Neuronal stem cell (in vitro differentiated cells): ENCODE data around the gene TCAP.

Experiments
- DNase-seq: peaks from one replicate; pipeline ENCODE4 v3.0.0-alpha.2; 2013; ENCODE audit warnings: low spot score
- H2AFZ ChIP-seq: one replicate; pipeline ENCODE4 v1.6.1; 2013; ENCODE audit warnings: mild to moderate bottlenecking, low read length, inconsistent platforms
- H2AK5ac ChIP-seq: 2 replicates; pipeline ENCODE4 v1.6.1; 2013; ENCODE audit warnings: low read depth, mild to moderate bottlenecking, inconsistent platforms, low read length, moderate library complexity, mixed read lengths
- H2BK120ac ChIP-seq: 2 replicates; pipeline ENCODE4 v1.6.1; 2013; ENCODE audit warnings: low read depth, mild to moderate bottlenecking, inconsistent platforms, low read length, moderate library complexity, mixed read lengths
- H2BK12ac ChIP-seq: one replicate; pipeline ENCODE4 v1.6.1; 2013; ENCODE audit warnings: low read length, inconsistent platforms
- H2BK15ac ChIP-seq: 2 replicates; pipeline ENCODE4 v1.6.1; 2013; ENCODE audit warnings: mild to moderate bottlenecking, low read length, inconsistent platforms, mixed read lengths
- H2BK5ac ChIP-seq: one replicate; pipeline ENCODE4 v1.6.1; 2013; ENCODE audit warnings: inconsistent platforms, mild to moderate bottlenecking, low read length, moderate library complexity
- H3K14ac ChIP-seq: one replicate; pipeline ENCODE4 v1.6.1; 2013; ENCODE audit warnings: low read length, inconsistent platforms
- H3K18ac ChIP-seq: 2 replicates; pipeline ENCODE4 v1.6.1; 2013; ENCODE audit warnings: low read length, inconsistent platforms
- H3K23ac ChIP-seq: 2 replicates; pipeline ENCODE4 v1.6.1; 2013; ENCODE audit warnings: low read depth, mild to moderate bottlenecking, mixed read lengths, low read length, inconsistent platforms; ENCODE audit not compliant: poor library complexity
- H3K27ac ChIP-seq: replicated peaks from 3 replicates; pipeline ENCODE4 v1.5.1; 2013; ENCODE audit warnings: low read length, inconsistent platforms
- H3K27me3 ChIP-seq, 3 experiments: 2 replicates each; pipeline ENCODE4 v1.6.1; 2013; ENCODE audit warnings: low read length in 3 of 3, mild to moderate bottlenecking in 2 of 3, inconsistent platforms in 1 of 3, low read depth in 1 of 3, mixed read lengths in 1 of 3, moderate library complexity in 1 of 3; ENCODE audit not compliant: control insufficient read depth in 3 of 3, insufficient read depth in 3 of 3
- H3K36me3 ChIP-seq, 2 donors: replicated peaks in 1 of 2; 2 replicates each; pipeline ENCODE4 v1.6.1; 2013; ENCODE audit warnings: low read length in 2 of 2; ENCODE audit not compliant: control insufficient read depth in 2 of 2, insufficient read depth in 2 of 2
- H3K4ac ChIP-seq: 2 replicates; pipeline ENCODE4 v1.6.1; 2013; ENCODE audit warnings: inconsistent platforms, mild to moderate bottlenecking, low read length, moderate library complexity
- H3K4me1 ChIP-seq, 2 donors: 1 replicate in 1 of 2; 2 replicates in 1 of 2; pipeline ENCODE4 v1.6.1; 2013; ENCODE audit warnings: low read length in 2 of 2, low read depth in 1 of 2; ENCODE audit not compliant: control insufficient read depth in 2 of 2, insufficient read depth in 1 of 2
- H3K4me2 ChIP-seq: one replicate; pipeline ENCODE4 v1.6.1; 2013; ENCODE audit warnings: mild to moderate bottlenecking, low read length, inconsistent platforms; ENCODE audit not compliant: insufficient read depth, poor library complexity, severe bottlenecking
- H3K4me3 ChIP-seq, 2 donors: 2 replicates each; pipeline ENCODE4 v1.5.1; 2013; ENCODE audit warnings: low read length in 2 of 2, mild to moderate bottlenecking in 2 of 2, inconsistent platforms in 1 of 2, moderate library complexity in 1 of 2
- H3K79me1 ChIP-seq: one replicate; pipeline ENCODE4 v1.6.1; 2013; ENCODE audit warnings: low read depth, mild to moderate bottlenecking, inconsistent platforms, low read length, moderate library complexity
- H3K9ac ChIP-seq: one replicate; pipeline ENCODE4 v1.6.1; 2013; ENCODE audit warnings: mild to moderate bottlenecking, low read depth, low read length, inconsistent platforms; ENCODE audit not compliant: poor library complexity
- H3K9me3 ChIP-seq, 2 donors: replicated peaks in 1 of 2; 2 replicates each; pipeline versions ENCODE3 to v1.6.1; 2013; ENCODE audit warnings: low read length in 2 of 2, mild to moderate bottlenecking in 2 of 2, inconsistent platforms in 1 of 2, low read depth in 1 of 2, mixed read lengths in 1 of 2, moderate library complexity in 1 of 2; ENCODE audit not compliant: control insufficient read depth in 2 of 2, insufficient read depth in 1 of 2
- H4K8ac ChIP-seq: one replicate; pipeline ENCODE4 v1.6.1; 2013; ENCODE audit warnings: low read depth, mild to moderate bottlenecking, inconsistent platforms, low read length, moderate library complexity
- H4K91ac ChIP-seq: one replicate; pipeline ENCODE4 v1.6.1; 2013; ENCODE audit warnings: low read length, low read depth, mild to moderate bottlenecking, inconsistent platforms; ENCODE audit not compliant: poor library complexity
- WGBS, 2 donors: extraction: QIAGEN DNeasy Blood & Tissue Kit; methylation state at CpG; one replicate each; pipeline ENCODE4 v1.1.7; 2013; ENCODE audit warnings: missing lambda C conversion rate in 2 of 2, mixed read lengths in 1 of 2; ENCODE audit not compliant: insufficient read length in 2 of 2, insufficient replicate concordance in 1 of 2; ENCODE audit errors: extremely low coverage in 2 of 2; 5-methylcytosine and 5-hydroxymethylcytosine counted together

TCAP gene

GRCh38 chr17:39674702-39675389 is 9.7 kb downstream of the TCAP start:
- H4K91ac ChIP-seq, result no peak overlapping the region

GRCh38 chr17:39675390-39676082 is 10.4 kb downstream of the TCAP start:
- H3K27me3 ChIP-seq, result peaks cover 0 to 3% (median 1%) of the 10 kb centered on the region in 3 experiments
- H2BK5ac ChIP-seq, result peak overlapping the region; percentile 71
- H2AFZ ChIP-seq, result no peak overlapping the region
- WGBS, 2 donors, result no CpG with 5 or more reads among the region's 10 CpGs
- no peak overlapping the region for H3K18ac ChIP-seq
- no peak overlapping the region for H4K91ac ChIP-seq
- no peak overlapping the region for H2BK120ac ChIP-seq
- H3K9ac ChIP-seq, result no peak overlapping the region
- no peak overlapping the region for H3K4me2 ChIP-seq
- H3K9me3 ChIP-seq, result no peaks in the 10 kb centered on the region
- no peak for DNase-seq
- H3K4ac ChIP-seq, result no peak overlapping the region
- no peak overlapping the region for H2AK5ac ChIP-seq
- no peak overlapping the region for H3K27ac ChIP-seq
- peaks cover 4 to 8% of the 10 kb centered on the region in 2 donors for H3K36me3 ChIP-seq
- no peak overlapping the region for H3K4me3 ChIP-seq
- H3K79me1 ChIP-seq, result no peaks in the 10 kb centered on the region
- no peak overlapping the region for H2BK15ac ChIP-seq
- no peaks in the 10 kb centered on the region for H3K4me1 ChIP-seq
- H3K14ac ChIP-seq, result no peak overlapping the region
- H4K8ac ChIP-seq, result no peak overlapping the region
- no peak overlapping the region for H3K23ac ChIP-seq
- H2BK12ac ChIP-seq, result no peak overlapping the region

More at GRCh38 chr17:39674702-39675389, 9.7 kb downstream of the TCAP start:
- Histone ChIP-seq H2BK5ac (no peak overlapping the region), H4K8ac (no peak overlapping the region), H3K23ac (no peak overlapping the region), H3K4me2 (no peak overlapping the region), H3K9ac (no peak overlapping the region), H3K18ac (no peak overlapping the region), H3K14ac (no peak overlapping the region), H3K79me1 (no peaks in the 10 kb centered on the region), H2AFZ (no peak overlapping the region), H3K4me1 (no peaks in the 10 kb centered on the region), H3K36me3 (peaks cover 4 to 8% of the 10 kb centered on the region in 2 donors), H3K9me3 (no peaks in the 10 kb centered on the region), H3K27ac (no peak overlapping the region), H3K4me3 (no peak overlapping the region), H2BK120ac (no peak overlapping the region), H3K27me3 (peaks cover 0 to 8% (median 7%) of the 10 kb centered on the region in 3 experiments), H2AK5ac (peak overlapping the region; percentile 23), H2BK12ac (no peak overlapping the region), H2BK15ac (no peak overlapping the region), H3K4ac (no peak overlapping the region)
- no peak for DNase-seq
- no CpG with 5 or more reads among the region's 11 CpGs for WGBS, 2 donors

GRCh38 chr17:39676198-39676819 is 11.2 kb downstream of the TCAP start:
- Histone ChIP-seq H3K23ac (no peak overlapping the region), H3K14ac (no peak overlapping the region), H3K27ac (no peak overlapping the region), H3K4me3 (no peak overlapping the region), H3K36me3 (peaks cover 4 to 12% of the 10 kb centered on the region in 2 donors), H2AFZ (no peak overlapping the region), H3K18ac (no peak overlapping the region), H3K9ac (no peak overlapping the region), H3K27me3 (no peaks in the 10 kb centered on the region), H2BK15ac (no peak overlapping the region), H2AK5ac (no peak overlapping the region), H2BK5ac (peak overlapping the region; percentile 71), H3K79me1 (no peaks in the 10 kb centered on the region), H2BK12ac (no peak overlapping the region), H4K8ac (no peak overlapping the region), H3K4me1 (no peaks in the 10 kb centered on the region), H2BK120ac (no peak overlapping the region), H3K4ac (no peak overlapping the region), H3K4me2 (no peak overlapping the region), H3K9me3 (no peaks in the 10 kb centered on the region), H4K91ac (no peak overlapping the region)
- no CpG with 5 or more reads among the region's 7 CpGs for WGBS, 2 donors
- no peak for DNase-seq

- no CpG with 5 or more reads among the region's 8 CpGs for WGBS, 2 donors
- Histone ChIP-seq H2AFZ (no peak overlapping the region), H3K36me3 (peaks cover 4 to 12% of the 10 kb centered on the region in 2 donors), H3K4me3 (no peak overlapping the region), H3K27me3 (no peaks in the 10 kb centered on the region), H3K9me3 (no peaks in the 10 kb centered on the region), H2BK5ac (no peak overlapping the region), H3K79me1 (no peaks in the 10 kb centered on the region), H4K91ac (no peak overlapping the region), H2BK12ac (no peak overlapping the region), H3K4ac (no peak overlapping the region), H3K14ac (no peak overlapping the region), H3K4me2 (no peak overlapping the region), H2BK120ac (no peak overlapping the region), H2AK5ac (no peak overlapping the region), H3K27ac (no peak overlapping the region), H3K4me1 (no peaks in the 10 kb centered on the region), H4K8ac (no peak overlapping the region), H3K9ac (peak overlapping the region; percentile 46), H3K18ac (no peak overlapping the region), H2BK15ac (no peak overlapping the region), H3K23ac (no peak overlapping the region)
- no peak for DNase-seq
Measured at GRCh38 chr17:39677072-39677471, 11.9 kb downstream of the TCAP start.
